Caco-2 (cell line): ENCODE measurements around the gene KIF13A. TPM values are rescaled to one million over a fixed set of nuclear protein-coding genes. Genes with fewer than 3 reads are reported as not detected.

Experiments used
- BruUV-seq: library from RNA; stranded (reverse); fragments of 400-500 nt; replicated peaks from 2 replicates; lab custom pipeline; 2021; lab: Mats Ljungman, UMichigan
- CTCF ChIA-PET: fragments of 300-600 bp; sonication (Branson Sonifier 250); formaldehyde crosslinking; loops from one replicate; lab custom pipeline; 2022; ENCODE audit warnings: antibody characterized with exemption; lab: Charles Lee
- POLR2A ChIA-PET: fragments of 300-600 bp; sonication (Branson Sonifier 250); formaldehyde crosslinking; loops from one replicate; lab custom pipeline; 2022; ENCODE audit warnings: antibody characterized with exemption; lab: Charles Lee
- DNase-seq, 2 experiments: peaks; one replicate each; pipeline versions ENCODE4 v3.0.0 to v3.0.0-alpha.2; 2020 to 2022
- H3K27me3 ChIP-seq: replicated peaks from 2 replicates; pipeline ENCODE4 v1.6.0; 2011; ENCODE audit warnings: low read length; ENCODE audit not compliant: control insufficient read depth, insufficient read depth
- H3K36me3 ChIP-seq: 2 replicates; pipeline ENCODE4 v1.5.1; 2011; ENCODE audit warnings: low read length; ENCODE audit not compliant: control insufficient read depth, insufficient read depth
- H3K4me1 ChIP-seq: fragments of 250-450 bp; sonication (Bioruptor Pico); 2 replicates; pipeline ENCODE4 v1.5.1; 2020; ENCODE audit warnings: mild to moderate bottlenecking
- H3K4me3 ChIP-seq: 2 replicates; pipeline ENCODE4 v1.5.1; 2011; ENCODE audit warnings: low read depth, mild to moderate bottlenecking, control low read depth, low read length
- H3K9me3 ChIP-seq: fragments of 250-450 bp; sonication (Bioruptor Pico); 2 replicates; pipeline ENCODE4 v1.5.1; 2020; ENCODE audit warnings: mild to moderate bottlenecking, moderate library complexity
- H3K27ac Mint-ChIP-seq: one replicate; pipeline ENCODE4 v1.8.0; 2022; ENCODE audit warnings: mixed read lengths; ENCODE audit not compliant: unreplicated experiment
- H3K27me3 Mint-ChIP-seq: one replicate; pipeline ENCODE4 v1.8.0; 2022; ENCODE audit warnings: mixed read lengths; ENCODE audit not compliant: insufficient read depth, unreplicated experiment
- H3K36me3 Mint-ChIP-seq: one replicate; pipeline ENCODE4 v1.8.0; 2022; ENCODE audit warnings: mild to moderate bottlenecking, mixed read lengths; ENCODE audit not compliant: insufficient read depth, unreplicated experiment
- H3K4me1 Mint-ChIP-seq: one replicate; pipeline ENCODE4 v1.8.0; 2022; ENCODE audit warnings: low read depth, mixed read lengths; ENCODE audit not compliant: unreplicated experiment
- H3K4me3 Mint-ChIP-seq: one replicate; pipeline ENCODE4 v1.8.0; 2022; ENCODE audit warnings: mild to moderate bottlenecking, moderate library complexity, mixed read lengths; ENCODE audit not compliant: unreplicated experiment
- H3K9me3 Mint-ChIP-seq: one replicate; pipeline ENCODE4 v1.8.0; 2022; ENCODE audit warnings: mixed read lengths; ENCODE audit not compliant: unreplicated experiment
- intact Hi-C: fragments of 100-400 bp; cut with micrococcal nuclease; formaldehyde crosslinking; loops from one replicate; pipeline ENCODE4 v1.10.0; 2022; ENCODE audit not compliant: unreplicated experiment
- total RNA-seq: library from RNA; stranded (reverse); gene quantifications from 2 replicates; pipeline ENCODE4 v1.2.3, GENCODE V29; 2022
- TF ChIP-seq, protein P1 (sequence below), 2 experiments: fragments of 200-600 bp in 1 of 2; IDR thresholded peaks; 1 replicate in 1 of 2; 2 replicates in 1 of 2; pipeline versions ENCODE4 v1.5.1 to v1.8.0; 2011 to 2022; ENCODE audit warnings: antibody characterized with exemption in 1 of 2, control low read depth in 1 of 2, inconsistent platforms in 1 of 2, low read depth in 1 of 2, low read length in 1 of 2, mild to moderate bottlenecking in 1 of 2, moderate library complexity in 1 of 2; ENCODE audit not compliant: insufficient read depth in 1 of 2, severe bottlenecking in 1 of 2, unreplicated experiment in 1 of 2

Gene KIF13A
- total RNA-seq, 1 experiment from 2014 or later = 13.8 TPM

DNA sequence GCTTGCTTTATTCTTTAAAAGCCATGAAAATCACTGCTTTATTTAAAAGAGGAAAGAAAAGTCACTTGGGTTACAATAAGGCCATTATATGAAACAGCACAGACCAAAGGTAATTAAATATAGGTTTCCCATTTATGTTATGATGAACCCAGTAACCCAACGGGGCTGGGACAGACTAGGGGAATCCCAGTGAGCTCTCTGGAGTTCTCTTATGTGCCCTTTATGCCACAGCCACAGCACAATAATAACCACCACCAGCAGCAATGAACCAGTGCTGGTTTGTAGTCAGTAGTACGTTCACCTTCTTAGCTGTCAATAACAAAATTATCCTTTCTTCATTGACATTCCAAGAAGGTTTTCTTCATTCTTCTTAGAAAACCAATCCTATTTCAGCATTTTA is 87.4 kb downstream of the KIF13A start:
- Mint-ChIP-seq H3K4me3 (no peak overlapping the region), H3K9me3 (peaks cover 18% of the 10 kb centered on the region), H3K27me3 (no peaks in the 10 kb centered on the region), H3K36me3 (peaks cover 11% of the 10 kb centered on the region), H3K27ac (no peak overlapping the region), H3K4me1 (no peaks in the 10 kb centered on the region)
- H3K4me3 ChIP-seq = no peak overlapping the region
- no peaks in the 10 kb centered on the region for H3K4me1 ChIP-seq
- POLR2A ChIA-PET = no interaction called here
- intact Hi-C loops = no loop called here
- DNase-seq = no peak
- no peaks in the 10 kb centered on the region for H3K27me3 ChIP-seq
- TF ChIP-seq, protein P1, sequence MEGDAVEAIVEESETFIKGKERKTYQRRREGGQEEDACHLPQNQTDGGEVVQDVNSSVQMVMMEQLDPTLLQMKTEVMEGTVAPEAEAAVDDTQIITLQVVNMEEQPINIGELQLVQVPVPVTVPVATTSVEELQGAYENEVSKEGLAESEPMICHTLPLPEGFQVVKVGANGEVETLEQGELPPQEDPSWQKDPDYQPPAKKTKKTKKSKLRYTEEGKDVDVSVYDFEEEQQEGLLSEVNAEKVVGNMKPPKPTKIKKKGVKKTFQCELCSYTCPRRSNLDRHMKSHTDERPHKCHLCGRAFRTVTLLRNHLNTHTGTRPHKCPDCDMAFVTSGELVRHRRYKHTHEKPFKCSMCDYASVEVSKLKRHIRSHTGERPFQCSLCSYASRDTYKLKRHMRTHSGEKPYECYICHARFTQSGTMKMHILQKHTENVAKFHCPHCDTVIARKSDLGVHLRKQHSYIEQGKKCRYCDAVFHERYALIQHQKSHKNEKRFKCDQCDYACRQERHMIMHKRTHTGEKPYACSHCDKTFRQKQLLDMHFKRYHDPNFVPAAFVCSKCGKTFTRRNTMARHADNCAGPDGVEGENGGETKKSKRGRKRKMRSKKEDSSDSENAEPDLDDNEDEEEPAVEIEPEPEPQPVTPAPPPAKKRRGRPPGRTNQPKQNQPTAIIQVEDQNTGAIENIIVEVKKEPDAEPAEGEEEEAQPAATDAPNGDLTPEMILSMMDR (IDR thresholded peaks at IDR 0.05; ENCODE audit: insufficient read depth in 1 of 2, low read depth in 1 of 2, low read length in 1 of 2, severe bottlenecking in 1 of 2, unreplicated experiment in 1 of 2) = no peak
- BruUV-seq = no TSS peak
- H3K36me3 ChIP-seq = no peaks in the 10 kb centered on the region
- CTCF ChIA-PET = no interaction called here
- peaks cover 13% of the 10 kb centered on the region for H3K9me3 ChIP-seq

DNA sequence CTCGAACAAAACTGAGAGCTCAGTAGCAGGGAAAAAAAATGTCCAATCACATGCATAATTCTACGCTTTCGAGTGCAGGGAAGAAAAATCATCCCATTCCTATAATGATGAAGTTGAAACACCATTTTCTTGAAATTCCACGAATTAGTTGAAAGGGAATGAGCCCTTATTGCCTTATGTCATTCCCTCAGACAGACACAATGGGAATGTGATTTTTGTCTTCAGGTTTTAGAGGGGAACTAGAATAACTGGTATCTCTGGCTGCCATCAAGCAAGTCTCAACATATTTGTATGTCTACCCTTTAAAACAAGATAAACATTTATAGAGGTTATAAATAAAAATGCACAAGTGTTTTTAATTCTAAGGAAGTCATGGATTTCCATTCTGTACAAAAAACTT is 87.9 kb downstream of the KIF13A start:
- intact Hi-C loops = no loop called here
- CTCF ChIA-PET = no interaction called here
- Mint-ChIP-seq H3K9me3 (peaks cover 18% of the 10 kb centered on the region), H3K4me3 (no peak overlapping the region), H3K4me1 (no peaks in the 10 kb centered on the region), H3K27me3 (no peaks in the 10 kb centered on the region), H3K36me3 (peaks cover 11% of the 10 kb centered on the region), H3K27ac (no peak overlapping the region)
- Histone ChIP-seq H3K9me3 (peaks cover 18% of the 10 kb centered on the region), H3K27me3 (no peaks in the 10 kb centered on the region), H3K4me3 (no peak overlapping the region), H3K36me3 (no peaks in the 10 kb centered on the region), H3K4me1 (no peaks in the 10 kb centered on the region)
- DNase-seq = no peak
- POLR2A ChIA-PET = no interaction called here
- BruUV-seq = no TSS peak
- TF ChIP-seq, protein P1 (IDR thresholded peaks at IDR 0.05; ENCODE audit: insufficient read depth in 1 of 2, low read depth in 1 of 2, low read length in 1 of 2, severe bottlenecking in 1 of 2, unreplicated experiment in 1 of 2) = no peak

DNA sequence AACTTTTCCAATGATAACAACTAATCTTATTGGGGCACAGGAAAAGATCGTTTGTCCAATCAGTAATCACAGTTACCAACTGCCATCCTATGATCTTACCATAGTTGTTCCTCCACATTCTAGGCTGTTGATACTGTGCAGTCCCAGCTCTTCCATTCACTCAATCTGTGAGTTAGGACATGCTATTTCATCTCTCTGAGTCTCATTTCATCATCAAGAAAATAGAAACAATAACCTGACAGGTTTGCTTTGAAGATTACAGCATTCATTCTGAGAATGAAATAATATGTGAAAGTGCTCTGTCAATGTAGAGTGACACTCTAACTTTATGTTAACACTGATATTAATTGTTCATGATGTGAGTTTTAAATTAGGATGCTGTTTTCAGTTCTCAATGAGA is 89.8 kb downstream of the KIF13A start:
- Mint-ChIP-seq H3K4me1 (no peaks in the 10 kb centered on the region), H3K36me3 (peaks cover 5% of the 10 kb centered on the region), H3K27ac (no peak overlapping the region), H3K9me3 (peaks cover 18% of the 10 kb centered on the region), H3K27me3 (no peaks in the 10 kb centered on the region), H3K4me3 (no peak overlapping the region)
- no peak for DNase-seq
- CTCF ChIA-PET = no interaction called here
- TF ChIP-seq, protein P1 (IDR thresholded peaks at IDR 0.05; ENCODE audit: insufficient read depth in 1 of 2, low read depth in 1 of 2, low read length in 1 of 2, severe bottlenecking in 1 of 2, unreplicated experiment in 1 of 2) = no peak
- Histone ChIP-seq H3K27me3 (no peaks in the 10 kb centered on the region), H3K4me1 (no peaks in the 10 kb centered on the region), H3K36me3 (no peaks in the 10 kb centered on the region), H3K4me3 (no peak overlapping the region), H3K9me3 (peaks cover 24% of the 10 kb centered on the region)
- intact Hi-C loops = no loop called here
- no TSS peak for BruUV-seq
- POLR2A ChIA-PET = no interaction called here
